OCI-LY1 (cell line): Measurements from ENCODE around the gene TRPM4.
"Not testable (repeated sequence)": the region's sequence is repeated elsewhere in the genome, so short reads cannot be mapped to it uniquely, and the experiment has no call there.

Source experiments
- H2AFZ ChIP-seq: fragments of 200-600 bp; sonication (generic), shearing (Covaris generic); 2 replicates; pipeline ENCODE4 v1.6.0; 2014; ENCODE audit warnings: antibody characterized with exemption, mild to moderate bottlenecking, low read length
- H3F3A ChIP-seq: fragments of 200-600 bp; sonication (generic), shearing (Covaris generic); 2 replicates; pipeline ENCODE4 v1.6.0; 2014; ENCODE audit warnings: mild to moderate bottlenecking, antibody characterized with exemption, low read length, moderate library complexity; ENCODE audit not compliant: insufficient read depth
- H3K27ac ChIP-seq: fragments of 200-600 bp; sonication (generic); 2 replicates; pipeline ENCODE4 v1.5.1; 2014; ENCODE audit warnings: low read length, mixed run types, mild to moderate bottlenecking, low read depth; ENCODE audit not compliant: poor library complexity, severe bottlenecking
- H3K27me3 ChIP-seq: fragments of 200-600 bp; sonication (generic); 2 replicates; pipeline ENCODE4 v1.6.0; 2014; ENCODE audit warnings: antibody characterized with exemption, mild to moderate bottlenecking, low read length, moderate library complexity; ENCODE audit not compliant: insufficient read depth
- H3K36me3 ChIP-seq: fragments of 200-600 bp; sonication (generic); 2 replicates; pipeline ENCODE4 v1.6.1; 2014; ENCODE audit warnings: mild to moderate bottlenecking, antibody characterized with exemption, low read length, moderate library complexity, mixed read lengths; ENCODE audit not compliant: insufficient read depth
- H3K4me1 ChIP-seq: fragments of 200-600 bp; sonication (generic); 2 replicates; pipeline ENCODE4 v1.5.1; 2014; ENCODE audit warnings: mild to moderate bottlenecking, low read length, moderate library complexity; ENCODE audit not compliant: insufficient read depth, severe bottlenecking
- H3K4me2 ChIP-seq: fragments of 200-600 bp; sonication (generic), shearing (Covaris generic); 2 replicates; pipeline ENCODE4 v1.6.1; 2014; ENCODE audit warnings: low read length
- H3K4me3 ChIP-seq: fragments of 200-600 bp; sonication (generic); 2 replicates; pipeline ENCODE4 v1.5.1; 2014; ENCODE audit warnings: low read length, low read depth, mild to moderate bottlenecking, mixed read lengths; ENCODE audit not compliant: poor library complexity, severe bottlenecking
- H3K79me2 ChIP-seq: fragments of 200-600 bp; shearing (Covaris generic); 2 replicates; pipeline ENCODE4 v1.6.1; 2016; ENCODE audit warnings: mixed run types, low read length, mixed read lengths; ENCODE audit not compliant: insufficient read depth
- H3K9ac ChIP-seq: fragments of 200-600 bp; sonication (generic), shearing (Covaris generic); 2 replicates; pipeline ENCODE4 v1.6.1; 2014; ENCODE audit warnings: mild to moderate bottlenecking, low read length, mixed read lengths
- H3K9me2 ChIP-seq: fragments of 200-600 bp; sonication (generic), shearing (Covaris generic); 2 replicates; pipeline ENCODE4 v1.6.1; 2014; ENCODE audit warnings: low read depth, mild to moderate bottlenecking, low read length, mixed read lengths
- H3K9me3 ChIP-seq: fragments of 200-600 bp; shearing (Covaris generic); 2 replicates; pipeline ENCODE4 v1.6.1; 2014; ENCODE audit warnings: low read length, mixed read lengths
- H4K20me1 ChIP-seq: fragments of 200-600 bp; sonication (generic), shearing (Covaris generic); 2 replicates; pipeline ENCODE4 v1.6.0; 2016; ENCODE audit warnings: mild to moderate bottlenecking, low read length; ENCODE audit not compliant: insufficient read depth
- EZH2 ChIP-seq: fragments of 200-600 bp; sonication (generic), shearing (Covaris generic); IDR thresholded peaks from 2 replicates; pipeline ENCODE4 v1.8.0; 2017; ENCODE audit warnings: borderline replicate concordance, mixed run types, mild to moderate bottlenecking, antibody characterized with exemption, low read length, moderate library complexity, mixed read lengths
- TF ChIP-seq, protein P1 (sequence below): fragments of 200-600 bp; sonication (generic), shearing (Covaris generic); IDR thresholded peaks from 2 replicates; pipeline ENCODE4 v1.5.1; 2017; ENCODE audit warnings: mild to moderate bottlenecking, antibody characterized with exemption, low read length, moderate library complexity, mixed read lengths

Gene TRPM4

DNA sequence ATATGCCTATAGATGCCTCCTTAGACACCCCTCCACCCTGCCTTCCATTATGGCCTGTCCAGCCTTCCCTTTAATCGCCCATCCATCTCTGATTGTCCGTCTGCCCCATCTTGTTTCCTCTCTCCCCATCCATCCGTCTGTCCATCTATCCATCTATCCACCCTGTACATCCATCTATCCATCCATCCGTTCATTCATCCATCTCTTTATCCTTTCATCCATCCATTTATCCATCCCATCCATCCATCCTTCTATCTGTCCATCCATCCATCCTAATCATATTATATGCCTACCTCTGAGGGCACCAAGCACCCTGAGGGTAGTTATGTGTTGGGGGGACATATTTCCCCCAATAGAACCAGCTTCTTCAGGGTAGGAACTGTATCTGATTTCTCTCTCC lies 23.1 kb downstream of the TRPM4 start:
- Histone ChIP-seq H3K4me2 (no peak overlapping the region), H3K4me3 (no peak overlapping the region), H3K36me3 (no peaks in the 10 kb centered on the region; the same call in 1 of the 2 replicates), H3K9me2 (no peaks in the 10 kb centered on the region), H4K20me1 (no peaks in the 10 kb centered on the region), H3K9ac (no peak overlapping the region), H3K27ac (no peak overlapping the region), H3K9me3 (peaks cover 7% of the 10 kb centered on the region), H3K79me2 (no peaks in the 10 kb centered on the region), H3K27me3 (no peaks in the 10 kb centered on the region), H2AFZ (no peak overlapping the region), H3F3A (no peaks in the 10 kb centered on the region), H3K4me1 (no peaks in the 10 kb centered on the region)
- TF ChIP-seq EZH2 = no peak
- TF ChIP-seq, protein P1, sequence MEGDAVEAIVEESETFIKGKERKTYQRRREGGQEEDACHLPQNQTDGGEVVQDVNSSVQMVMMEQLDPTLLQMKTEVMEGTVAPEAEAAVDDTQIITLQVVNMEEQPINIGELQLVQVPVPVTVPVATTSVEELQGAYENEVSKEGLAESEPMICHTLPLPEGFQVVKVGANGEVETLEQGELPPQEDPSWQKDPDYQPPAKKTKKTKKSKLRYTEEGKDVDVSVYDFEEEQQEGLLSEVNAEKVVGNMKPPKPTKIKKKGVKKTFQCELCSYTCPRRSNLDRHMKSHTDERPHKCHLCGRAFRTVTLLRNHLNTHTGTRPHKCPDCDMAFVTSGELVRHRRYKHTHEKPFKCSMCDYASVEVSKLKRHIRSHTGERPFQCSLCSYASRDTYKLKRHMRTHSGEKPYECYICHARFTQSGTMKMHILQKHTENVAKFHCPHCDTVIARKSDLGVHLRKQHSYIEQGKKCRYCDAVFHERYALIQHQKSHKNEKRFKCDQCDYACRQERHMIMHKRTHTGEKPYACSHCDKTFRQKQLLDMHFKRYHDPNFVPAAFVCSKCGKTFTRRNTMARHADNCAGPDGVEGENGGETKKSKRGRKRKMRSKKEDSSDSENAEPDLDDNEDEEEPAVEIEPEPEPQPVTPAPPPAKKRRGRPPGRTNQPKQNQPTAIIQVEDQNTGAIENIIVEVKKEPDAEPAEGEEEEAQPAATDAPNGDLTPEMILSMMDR = no peak

GRCh38 chr19:49182010-49182847 lies 24.6 kb downstream of the TRPM4 start:
- not testable (repeated sequence) for H3K4me3 ChIP-seq, H3K27ac ChIP-seq, H4K20me1 ChIP-seq, H3K9me2 ChIP-seq, H3K27me3 ChIP-seq, H3F3A ChIP-seq, H3K9ac ChIP-seq, H2AFZ ChIP-seq, H3K4me2 ChIP-seq, H3K79me2 ChIP-seq, H3K4me1 ChIP-seq, H3K36me3 ChIP-seq, H3K9me3 ChIP-seq

DNA sequence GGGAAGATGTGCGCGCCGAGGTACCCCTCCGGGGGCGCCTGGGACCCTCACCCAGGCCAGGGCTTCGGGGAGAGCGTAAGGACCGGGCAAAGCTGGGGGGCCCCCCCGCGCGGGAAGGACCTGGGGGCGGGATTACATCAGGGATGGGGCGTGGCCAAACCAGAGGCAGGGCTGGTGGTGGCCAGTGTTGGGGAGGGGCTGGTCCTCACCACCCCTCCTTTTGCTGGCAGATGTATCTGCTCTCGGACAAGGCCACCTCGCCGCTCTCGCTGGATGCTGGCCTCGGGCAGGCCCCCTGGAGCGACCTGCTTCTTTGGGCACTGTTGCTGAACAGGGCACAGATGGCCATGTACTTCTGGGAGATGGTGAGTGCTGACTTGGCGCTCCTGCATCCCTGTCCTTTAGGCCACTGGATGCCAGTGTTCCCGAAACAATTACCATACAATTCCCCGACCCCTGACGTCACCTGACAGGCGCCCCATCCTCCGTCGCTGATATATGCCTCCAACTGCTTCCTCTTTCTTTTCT lies 25.3 kb downstream of the TRPM4 start:
- H2AFZ ChIP-seq = no peak overlapping the region
- H3K9me3 ChIP-seq = peaks cover 7% of the 10 kb centered on the region
- TF ChIP-seq, protein P1 = no peak
- TF ChIP-seq EZH2 = no peak
- no peak overlapping the region for H3K27ac ChIP-seq
- H3K4me1 ChIP-seq = no peaks in the 10 kb centered on the region
- no peaks in the 10 kb centered on the region for H3K9me2 ChIP-seq
- H3K4me3 ChIP-seq = no peak overlapping the region
- H3K9ac ChIP-seq = no peak overlapping the region
- H3K27me3 ChIP-seq = no peaks in the 10 kb centered on the region
- no peaks in the 10 kb centered on the region; the same call in 1 of the 2 replicates for H3K36me3 ChIP-seq
- H4K20me1 ChIP-seq = no peaks in the 10 kb centered on the region
- H3K79me2 ChIP-seq = no peaks in the 10 kb centered on the region
- no peak overlapping the region for H3K4me2 ChIP-seq
- no peaks in the 10 kb centered on the region for H3F3A ChIP-seq

GRCh38 chr19:49186108-49186507 lies 28.5 kb downstream of the TRPM4 start:
- no peaks in the 10 kb centered on the region for H4K20me1 ChIP-seq
- TF ChIP-seq EZH2 = no peak
- no peak overlapping the region for H3K9ac ChIP-seq
- peaks cover 10% of the 10 kb centered on the region for H3K9me3 ChIP-seq
- no peaks in the 10 kb centered on the region for H3K4me1 ChIP-seq
- no peaks in the 10 kb centered on the region; the same call in 1 of the 2 replicates for H3K36me3 ChIP-seq
- H3F3A ChIP-seq = no peaks in the 10 kb centered on the region
- H2AFZ ChIP-seq = no peak overlapping the region
- no peaks in the 10 kb centered on the region for H3K9me2 ChIP-seq
- H3K27ac ChIP-seq = no peak overlapping the region
- no peaks in the 10 kb centered on the region for H3K79me2 ChIP-seq
- no peak overlapping the region for H3K4me2 ChIP-seq
- no peak overlapping the region for H3K4me3 ChIP-seq
- peaks cover 11% of the 10 kb centered on the region; the same call in 1 of the 2 replicates for H3K27me3 ChIP-seq
